Measurements from ENCODE around the gene DDX54.
"Not testable (repeated sequence)": the region's sequence is repeated elsewhere in the genome, so short reads cannot be mapped to it uniquely, and the experiment has no call there.

DDX54 gene

GRCh38 chr12:113222730-113223531 is 37.7 kb upstream of the DDX54 start:
- DNase-seq (no peak), ATAC-seq (no peak)
- peak overlapping the region; percentile 94 for H3K27ac Mint-ChIP-seq
- no peaks in the 10 kb centered on the region for H3K9me3 Mint-ChIP-seq
- H3K4me1 Mint-ChIP-seq, result peaks cover 31% of the 10 kb centered on the region
- H3K27me3 Mint-ChIP-seq, result no peaks in the 10 kb centered on the region
- H3K36me3 Mint-ChIP-seq (ENCODE audit: low read depth), result peaks cover 12% of the 10 kb centered on the region
- H3K4me3 Mint-ChIP-seq, result peak overlapping the region; percentile 94

GRCh38 chr12:113221997-113222729 is 36.9 kb upstream of the DDX54 start:
- Mint-ChIP-seq H3K4me1 (peaks cover 37% of the 10 kb centered on the region), H3K9me3 (no peaks in the 10 kb centered on the region), H3K27me3 (no peaks in the 10 kb centered on the region), H3K4me3 (peak overlapping the region; percentile 94), H3K36me3 (ENCODE audit: low read depth) (peaks cover 6% of the 10 kb centered on the region), H3K27ac (peak overlapping the region; percentile 94)
- DNase-seq (peak; percentile 35), ATAC-seq (peak; percentile 16)

GRCh38 chr12:113221181-113221996 is 36.1 kb upstream of the DDX54 start, which contains the start of gene TPCN1:
TSS of gene TPCN1 (plus strand) at chr12:113221464. CDS start at chr12:113226853, 5,389 bp downstream.
- ATAC-seq, result peak; percentile 97
- peaks cover 4% of the 10 kb centered on the region for H3K36me3 Mint-ChIP-seq (ENCODE audit: low read depth)
- no peaks in the 10 kb centered on the region for H3K27me3 Mint-ChIP-seq
- peak within 1 kb of the TSS; percentile 94 for H3K4me3 Mint-ChIP-seq
- peaks cover 39% of the 10 kb centered on the region for H3K4me1 Mint-ChIP-seq
- H3K27ac Mint-ChIP-seq, result peak within 1 kb of the TSS; percentile 94
- H3K9me3 Mint-ChIP-seq, result no peaks in the 10 kb centered on the region
- peak; percentile 99 for DNase-seq

GRCh38 chr12:113220593-113221180 is 35.4 kb upstream of the DDX54 start:
- ATAC-seq, result no peak
- Mint-ChIP-seq H3K9me3 (no peaks in the 10 kb centered on the region), H3K27me3 (no peaks in the 10 kb centered on the region), H3K36me3 (ENCODE audit: low read depth) (peaks cover 4% of the 10 kb centered on the region), H3K4me3 (peak overlapping the region; percentile 94), H3K4me1 (peaks cover 45% of the 10 kb centered on the region), H3K27ac (peak overlapping the region; percentile 94)
- DNase-seq, result no peak

- Mint-ChIP-seq H3K36me3 (ENCODE audit: low read depth) (peaks cover under 1% of the 10 kb centered on the region), H3K27me3 (no peaks in the 10 kb centered on the region), H3K4me3 (no peak overlapping the region), H3K4me1 (peaks cover 40% of the 10 kb centered on the region), H3K9me3 (no peaks in the 10 kb centered on the region), H3K27ac (peak overlapping the region; percentile 17)
- ATAC-seq (no peak), DNase-seq (no peak)
Measured at GRCh38 chr12:113216027-113216426, 30.7 kb upstream of the DDX54 start.

- ATAC-seq, result peak; percentile 70
- Mint-ChIP-seq H3K27me3 (no peaks in the 10 kb centered on the region), H3K4me1 (peaks cover 43% of the 10 kb centered on the region), H3K4me3 (no peak overlapping the region), H3K36me3 (ENCODE audit: low read depth) (no peaks in the 10 kb centered on the region), H3K27ac (peak overlapping the region; percentile 67), H3K9me3 (no peaks in the 10 kb centered on the region)
- DNase-seq, result peak; percentile 14
Measured at GRCh38 chr12:113214895-113215400, 29.7 kb upstream of the DDX54 start.

GRCh38 chr12:113211160-113211559 is 25.9 kb upstream of the DDX54 start:
- Mint-ChIP-seq H3K9me3 (no peaks in the 10 kb centered on the region), H3K27ac (no peak overlapping the region), H3K36me3 (ENCODE audit: low read depth) (peaks cover 5% of the 10 kb centered on the region), H3K4me3 (no peak overlapping the region), H3K4me1 (peaks cover 71% of the 10 kb centered on the region), H3K27me3 (no peaks in the 10 kb centered on the region)
- DNase-seq (no peak), ATAC-seq (no peak)

GRCh38 chr12:113208041-113208934 is 23.0 kb upstream of the DDX54 start:
- peak; percentile 91 for ATAC-seq
- Mint-ChIP-seq H3K4me1 (peaks cover 61% of the 10 kb centered on the region), H3K36me3 (ENCODE audit: low read depth) (peaks cover 5% of the 10 kb centered on the region), H3K4me3 (peak overlapping the region; percentile 44), H3K9me3 (no peaks in the 10 kb centered on the region), H3K27ac (peak overlapping the region; percentile 89), H3K27me3 (no peaks in the 10 kb centered on the region)
- DNase-seq, result peak; percentile 69

GRCh38 chr12:113207613-113208040 is 22.3 kb upstream of the DDX54 start:
- H3K27me3 Mint-ChIP-seq, result no peaks in the 10 kb centered on the region
- no peak for DNase-seq
- no peaks in the 10 kb centered on the region for H3K9me3 Mint-ChIP-seq
- peaks cover 61% of the 10 kb centered on the region for H3K4me1 Mint-ChIP-seq
- peaks cover 5% of the 10 kb centered on the region for H3K36me3 Mint-ChIP-seq (ENCODE audit: low read depth)
- peak overlapping the region; percentile 89 for H3K27ac Mint-ChIP-seq
- no peak for ATAC-seq
- H3K4me3 Mint-ChIP-seq, result peak overlapping the region; percentile 44

GRCh38 chr12:113206802-113207201 is 21.5 kb upstream of the DDX54 start:
- not testable (repeated sequence) for H3K27ac Mint-ChIP-seq; H3K36me3 Mint-ChIP-seq (ENCODE audit: low read depth); H3K9me3 Mint-ChIP-seq; ATAC-seq; DNase-seq; H3K4me3 Mint-ChIP-seq; H3K27me3 Mint-ChIP-seq
- H3K4me1 Mint-ChIP-seq, result peaks cover 61% of the 10 kb centered on the region

GRCh38 chr12:113204804-113205203 is 19.5 kb upstream of the DDX54 start:
- no peaks in the 10 kb centered on the region for H3K9me3 Mint-ChIP-seq
- ATAC-seq (no peak), DNase-seq (no peak)
- H3K4me3 Mint-ChIP-seq, result no peak overlapping the region
- no peak overlapping the region for H3K27ac Mint-ChIP-seq
- peaks cover 5% of the 10 kb centered on the region for H3K36me3 Mint-ChIP-seq (ENCODE audit: low read depth)
- peaks cover 41% of the 10 kb centered on the region for H3K4me1 Mint-ChIP-seq
- no peaks in the 10 kb centered on the region for H3K27me3 Mint-ChIP-seq

GRCh38 chr12:113203852-113204760 is 18.8 kb upstream of the DDX54 start:
- H3K4me3 Mint-ChIP-seq, result no peak overlapping the region
- DNase-seq, result no peak

More at GRCh38 chr12:113203852-113204760, 18.8 kb upstream of the DDX54 start:
- ATAC-seq, result no peak
- no peak overlapping the region for H3K27ac Mint-ChIP-seq
- H3K27me3 Mint-ChIP-seq, result no peaks in the 10 kb centered on the region
- peaks cover 34% of the 10 kb centered on the region for H3K4me1 Mint-ChIP-seq
- H3K36me3 Mint-ChIP-seq (ENCODE audit: low read depth), result peaks cover 5% of the 10 kb centered on the region
- no peaks in the 10 kb centered on the region for H3K9me3 Mint-ChIP-seq

All from activated naive CD8-positive, alpha-beta T cell treated with anti-CD3 and anti-CD28 coated beads, Interleukin-2, amount 50 U/mL, for 24 hours (primary cell).